ENCODE data around the gene PSMD1.

PSMD1 gene

GRCh38 chr2:231211486-231211885 is 154.8 kb downstream of the PSMD1 start:
- no peak overlapping the region for H3K9ac ChIP-seq (ENCODE audit: low read depth, low read length)
- no peaks in the 10 kb centered on the region for H3K4me1 ChIP-seq (ENCODE audit: insufficient read depth, low read length)
- no peaks in the 10 kb centered on the region for H3K9me3 ChIP-seq (ENCODE audit: control insufficient read depth, insufficient read depth, low read length)
- peaks cover 6% of the 10 kb centered on the region; the same call in 1 of the 2 replicates for H3K36me3 ChIP-seq (ENCODE audit: insufficient read depth, low read length)

DNA sequence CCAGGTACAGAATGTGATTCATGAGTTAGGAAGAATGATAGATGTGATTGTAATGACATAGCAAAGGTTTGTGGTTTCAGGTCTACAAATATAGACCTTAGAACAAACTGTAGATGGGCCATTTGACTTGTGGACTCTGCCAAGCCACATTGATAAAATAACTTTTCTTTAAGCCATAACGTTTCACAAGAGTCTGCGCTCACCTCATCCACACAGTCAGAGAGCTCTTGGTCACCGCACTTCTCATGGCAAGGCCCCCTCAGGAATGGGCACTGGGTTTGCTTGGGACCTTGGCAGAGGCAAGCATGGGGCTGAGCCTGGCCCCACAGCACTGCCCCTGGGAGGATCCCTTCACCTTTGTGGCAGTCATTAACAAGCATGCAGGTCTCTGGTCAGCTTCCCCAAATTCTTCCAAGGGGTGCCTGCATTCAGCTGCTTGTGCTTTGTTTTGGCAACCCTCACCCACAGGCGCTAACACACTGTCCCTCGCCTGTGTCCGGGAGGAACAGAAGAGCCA is 155.7 kb downstream of the PSMD1 start:
- Histone ChIP-seq H3K9me3 (ENCODE audit: control insufficient read depth, insufficient read depth, low read length) (no peaks in the 10 kb centered on the region), H3K9ac (ENCODE audit: low read depth, low read length) (no peak overlapping the region), H3K36me3 (ENCODE audit: insufficient read depth, low read length) (peaks cover 6% of the 10 kb centered on the region; the same call in 1 of the 2 replicates), H3K4me1 (ENCODE audit: insufficient read depth, low read length) (no peaks in the 10 kb centered on the region)

GRCh38 chr2:231213931-231214642 is 157.4 kb downstream of the PSMD1 start:
- no peak overlapping the region for H3K9ac ChIP-seq (ENCODE audit: low read depth, low read length)
- H3K9me3 ChIP-seq (ENCODE audit: control insufficient read depth, insufficient read depth, low read length) = no peaks in the 10 kb centered on the region
- H3K4me1 ChIP-seq (ENCODE audit: insufficient read depth, low read length) = no peaks in the 10 kb centered on the region
- peaks cover 6% of the 10 kb centered on the region for H3K36me3 ChIP-seq (ENCODE audit: insufficient read depth, low read length)

GRCh38 chr2:231218366-231218765 is 161.7 kb downstream of the PSMD1 start:
- Histone ChIP-seq H3K9ac (ENCODE audit: low read depth, low read length) (no peak overlapping the region), H3K36me3 (ENCODE audit: insufficient read depth, low read length) (peaks cover 9% of the 10 kb centered on the region), H3K4me1 (ENCODE audit: insufficient read depth, low read length) (0 out of 2 replicates have a peak, but pooled peaks cover 3% of the 10 kb centered on the region), H3K9me3 (ENCODE audit: control insufficient read depth, insufficient read depth, low read length) (no peaks in the 10 kb centered on the region)

DNA sequence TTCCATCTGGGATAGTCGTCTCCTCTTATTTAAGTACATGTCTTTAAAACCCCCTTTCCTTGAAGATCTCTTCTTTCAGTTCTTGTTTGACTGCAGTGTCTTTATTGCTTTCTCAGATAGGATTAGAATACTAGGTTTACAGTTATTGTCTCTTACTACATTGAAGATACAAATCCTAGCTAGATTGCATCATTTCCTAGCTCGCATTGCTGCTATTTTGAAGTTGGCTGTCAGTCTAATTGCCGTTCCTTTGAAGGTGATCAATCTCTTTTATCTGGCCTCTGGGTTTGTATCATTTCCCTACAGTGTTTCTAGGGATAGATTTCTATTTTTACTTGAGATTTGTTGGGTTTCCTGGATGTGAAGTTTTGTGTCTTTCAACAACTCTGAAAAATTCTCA is 162.6 kb downstream of the PSMD1 start:
- Histone ChIP-seq H3K9ac (ENCODE audit: low read depth, low read length) (no peak overlapping the region), H3K36me3 (ENCODE audit: insufficient read depth, low read length) (peaks cover 9% of the 10 kb centered on the region), H3K4me1 (ENCODE audit: insufficient read depth, low read length) (0 out of 2 replicates have a peak, but pooled peaks cover 5% of the 10 kb centered on the region), H3K9me3 (ENCODE audit: control insufficient read depth, insufficient read depth, low read length) (no peaks in the 10 kb centered on the region)

- Histone ChIP-seq H3K4me1 (ENCODE audit: insufficient read depth, low read length) (0 out of 2 replicates have a peak, but pooled peaks cover 5% of the 10 kb centered on the region), H3K9me3 (ENCODE audit: control insufficient read depth, insufficient read depth, low read length) (no peaks in the 10 kb centered on the region), H3K36me3 (ENCODE audit: insufficient read depth, low read length) (peaks cover 3% of the 10 kb centered on the region), H3K9ac (ENCODE audit: low read depth, low read length) (no peak overlapping the region)
Measured at GRCh38 chr2:231221761-231222160, 165.1 kb downstream of the PSMD1 start.

Measured in ES-I3 (cell line).